ENCODE results near the gene HOXC5.
A peak's percentile ranks its signal among the peaks of the same experiment; 100 is the strongest.

The HOXC5 gene

DNA sequence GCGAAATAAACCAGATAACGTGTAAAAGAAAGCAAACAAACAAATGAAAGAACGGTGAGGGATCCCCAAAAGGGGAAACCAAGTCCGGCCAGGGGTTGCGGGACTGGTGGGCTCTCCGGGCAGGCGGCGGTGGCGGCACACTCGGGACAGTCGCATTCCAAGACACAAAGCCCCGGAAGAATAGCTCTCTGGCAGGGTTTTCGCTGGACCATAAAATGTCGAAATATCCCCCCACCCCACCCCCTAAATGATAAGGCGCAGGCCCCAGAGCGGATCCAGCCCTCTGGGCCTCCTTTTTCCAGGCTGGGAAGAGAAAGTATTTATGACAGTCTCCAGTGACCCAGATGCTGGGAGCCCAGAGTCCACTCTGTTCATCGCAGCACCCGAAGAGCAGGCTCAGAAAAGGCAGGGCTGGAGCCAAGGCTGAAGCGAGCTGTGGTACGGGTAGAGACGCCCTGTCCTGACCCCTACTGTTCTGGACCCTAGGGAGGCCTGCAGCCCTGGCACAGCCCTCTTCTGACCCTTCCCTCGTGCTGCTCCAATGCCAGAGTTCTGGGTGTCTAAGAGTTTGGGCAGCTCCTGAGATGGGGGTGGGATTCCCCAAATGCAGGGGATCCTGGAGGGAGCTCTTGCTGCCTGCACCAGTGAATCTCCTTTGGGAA lies 26.2 kb upstream of the HOXC5 start:
- no peak for DNase-seq (ENCODE audit: low read depth in 2 of 2)

DNA sequence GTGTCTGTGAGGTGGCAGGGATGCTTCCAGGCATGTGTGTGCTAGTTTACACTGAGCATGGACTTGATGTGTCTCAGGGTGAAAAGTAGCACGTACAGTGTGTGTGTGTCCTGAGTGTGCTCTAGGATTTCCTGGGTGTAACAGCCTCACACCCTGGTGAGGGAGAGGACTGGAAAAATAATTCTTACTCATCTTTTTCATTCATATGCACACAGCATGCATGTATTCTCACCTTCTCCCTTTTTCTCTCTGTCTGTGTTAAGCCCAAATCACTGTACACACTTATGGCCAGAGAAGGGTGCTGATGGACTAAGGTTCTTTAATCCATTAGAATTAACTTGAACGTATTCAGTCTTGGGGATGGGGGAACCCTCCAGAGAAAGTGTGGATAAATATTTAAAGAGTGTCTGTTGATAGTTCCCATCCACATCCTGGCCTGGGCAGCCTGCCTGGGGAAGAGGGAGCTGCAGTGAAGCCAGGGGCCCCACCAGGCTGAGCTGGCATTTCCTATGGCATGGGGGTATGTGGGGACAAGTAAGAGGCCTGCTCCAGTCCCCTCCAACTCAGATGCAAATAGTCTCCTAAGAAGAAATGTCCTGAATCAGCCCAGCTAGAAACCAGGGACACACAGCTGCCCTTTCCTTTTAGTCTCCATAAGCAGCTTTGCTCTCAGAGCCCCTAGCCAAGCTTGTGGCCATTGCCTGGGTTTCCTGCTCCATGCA lies 25.2 kb upstream of the HOXC5 start:
- no peak for DNase-seq (ENCODE audit: low read depth in 2 of 2)

DNA sequence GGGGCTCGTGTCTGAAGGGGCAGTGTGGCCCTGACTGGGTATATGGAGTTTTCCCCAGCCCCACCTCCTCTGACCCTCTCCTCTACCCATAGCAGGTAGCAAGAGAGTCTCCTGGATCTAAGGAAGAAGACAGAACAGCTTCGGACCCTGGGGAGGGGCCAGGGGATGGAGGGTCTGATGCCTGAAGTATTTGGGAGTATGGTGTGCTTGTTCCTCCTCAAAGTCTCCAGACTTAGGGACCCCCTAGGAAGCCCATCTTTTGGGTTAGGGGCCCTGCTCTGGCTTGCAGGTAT lies 24.6 kb upstream of the HOXC5 start:
- no peak for DNase-seq (ENCODE audit: low read depth in 2 of 2)

DNA sequence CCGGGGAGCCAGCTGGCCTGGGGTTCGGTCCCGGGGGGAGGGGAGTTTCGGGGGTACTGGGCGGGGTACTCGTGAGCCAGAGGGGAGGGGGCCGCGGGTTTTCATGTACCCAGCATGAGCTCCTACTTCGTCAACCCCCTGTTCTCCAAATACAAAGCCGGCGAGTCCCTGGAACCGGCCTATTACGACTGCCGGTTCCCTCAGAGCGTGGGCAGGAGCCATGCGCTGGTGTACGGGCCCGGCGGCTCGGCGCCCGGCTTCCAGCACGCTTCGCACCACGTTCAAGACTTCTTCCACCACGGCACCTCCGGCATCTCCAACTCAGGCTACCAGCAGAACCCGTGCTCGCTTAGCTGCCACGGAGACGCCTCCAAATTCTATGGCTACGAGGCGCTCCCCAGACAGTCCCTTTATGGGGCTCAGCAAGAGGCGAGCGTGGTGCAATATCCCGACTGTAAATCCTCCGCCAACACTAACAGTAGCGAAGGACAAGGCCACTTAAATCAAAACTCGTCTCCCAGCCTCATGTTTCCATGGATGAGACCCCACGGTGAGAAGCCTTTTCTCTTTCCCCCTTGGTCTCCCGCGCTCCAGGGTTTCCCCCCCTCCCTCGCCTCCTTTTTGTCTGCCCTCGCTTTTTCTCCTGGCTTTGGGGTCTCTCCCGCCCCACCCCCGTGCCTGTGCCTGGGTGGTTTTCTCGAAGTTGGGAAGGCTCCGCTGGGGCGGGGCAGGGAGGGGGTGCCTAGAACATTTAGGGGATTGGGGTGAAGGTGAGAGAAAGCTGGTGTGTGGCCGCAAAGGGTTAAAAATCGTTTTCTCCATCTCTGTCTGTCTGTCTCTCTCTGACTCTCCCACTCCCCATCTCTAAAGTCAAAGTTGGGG lies 23.4 kb upstream of the HOXC5 start:
- no peak for DNase-seq (ENCODE audit: low read depth in 2 of 2)

DNA sequence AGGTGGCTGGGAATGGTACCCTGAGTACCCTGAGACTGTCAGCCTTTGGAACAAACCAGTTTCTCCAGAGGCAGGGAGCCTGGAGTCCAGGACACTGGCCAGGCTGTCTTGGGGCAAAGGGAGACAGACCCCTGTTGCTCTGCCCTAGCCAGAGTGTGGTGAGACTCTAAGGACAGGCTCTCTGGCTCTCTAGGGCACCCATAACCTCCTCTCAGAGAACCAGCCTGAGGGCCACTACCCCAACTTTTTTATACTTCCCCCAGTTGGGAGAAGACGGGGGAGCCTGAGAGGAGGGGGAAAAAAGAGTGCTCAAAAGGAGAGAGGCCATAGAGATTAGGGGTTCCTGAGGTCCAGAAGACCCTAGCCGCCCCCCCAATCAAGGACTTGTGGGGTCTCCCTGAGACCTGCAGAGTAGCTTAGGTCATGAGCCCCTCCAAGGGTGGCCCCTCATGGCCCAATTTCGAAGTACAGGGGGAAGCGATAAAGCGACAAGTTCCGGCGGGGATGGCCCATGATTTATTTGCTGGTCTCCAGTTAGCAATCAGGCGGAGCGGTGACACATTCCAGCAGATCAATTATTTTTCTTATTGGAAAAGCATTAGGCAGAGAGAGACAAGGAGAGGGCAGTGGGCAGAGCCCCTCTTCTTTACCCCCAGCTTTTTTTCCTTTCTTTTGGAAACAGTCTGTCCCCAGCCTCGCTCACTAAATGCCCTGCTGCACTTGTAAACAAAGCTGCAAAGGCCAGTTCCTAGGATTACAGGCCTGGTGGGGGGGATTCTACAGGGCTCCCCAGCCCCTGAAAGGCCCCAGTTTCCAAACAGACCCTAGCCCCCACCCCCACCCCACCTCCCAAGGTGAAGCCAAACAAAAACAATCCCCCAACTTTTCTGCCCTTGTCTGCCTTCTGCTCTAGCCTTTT lies 22.5 kb upstream of the HOXC5 start:
- DNase-seq (ENCODE audit: low read depth in 2 of 2), result no peak

DNA sequence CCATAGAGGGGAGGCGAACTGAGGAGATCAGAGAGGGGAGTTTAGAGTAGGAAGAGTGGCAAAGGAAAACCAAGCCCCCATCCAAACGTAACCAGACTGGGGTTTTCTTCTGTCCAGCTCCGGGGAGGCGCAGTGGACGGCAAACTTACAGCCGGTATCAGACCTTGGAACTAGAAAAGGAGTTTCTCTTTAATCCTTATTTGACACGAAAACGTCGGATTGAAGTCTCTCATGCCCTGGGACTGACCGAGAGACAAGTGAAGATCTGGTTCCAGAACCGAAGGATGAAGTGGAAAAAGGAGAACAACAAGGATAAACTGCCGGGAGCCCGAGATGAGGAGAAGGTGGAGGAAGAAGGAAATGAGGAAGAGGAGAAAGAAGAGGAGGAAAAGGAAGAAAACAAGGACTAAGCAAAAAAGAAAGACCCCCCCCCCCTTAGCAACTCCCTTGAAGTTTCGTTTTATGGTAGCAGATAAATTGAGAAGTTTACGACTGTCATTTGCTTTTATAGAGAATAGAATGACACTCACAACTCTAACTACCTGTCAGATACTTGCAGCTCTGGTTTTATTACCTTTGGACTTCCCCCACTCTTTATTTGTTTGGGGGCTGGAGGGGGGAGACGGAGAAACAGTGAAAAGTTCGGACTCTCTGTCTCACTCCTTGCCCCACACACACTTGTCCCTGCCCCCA lies 21.7 kb upstream of the HOXC5 start:
- no peak for DNase-seq (ENCODE audit: low read depth in 2 of 2)

DNA sequence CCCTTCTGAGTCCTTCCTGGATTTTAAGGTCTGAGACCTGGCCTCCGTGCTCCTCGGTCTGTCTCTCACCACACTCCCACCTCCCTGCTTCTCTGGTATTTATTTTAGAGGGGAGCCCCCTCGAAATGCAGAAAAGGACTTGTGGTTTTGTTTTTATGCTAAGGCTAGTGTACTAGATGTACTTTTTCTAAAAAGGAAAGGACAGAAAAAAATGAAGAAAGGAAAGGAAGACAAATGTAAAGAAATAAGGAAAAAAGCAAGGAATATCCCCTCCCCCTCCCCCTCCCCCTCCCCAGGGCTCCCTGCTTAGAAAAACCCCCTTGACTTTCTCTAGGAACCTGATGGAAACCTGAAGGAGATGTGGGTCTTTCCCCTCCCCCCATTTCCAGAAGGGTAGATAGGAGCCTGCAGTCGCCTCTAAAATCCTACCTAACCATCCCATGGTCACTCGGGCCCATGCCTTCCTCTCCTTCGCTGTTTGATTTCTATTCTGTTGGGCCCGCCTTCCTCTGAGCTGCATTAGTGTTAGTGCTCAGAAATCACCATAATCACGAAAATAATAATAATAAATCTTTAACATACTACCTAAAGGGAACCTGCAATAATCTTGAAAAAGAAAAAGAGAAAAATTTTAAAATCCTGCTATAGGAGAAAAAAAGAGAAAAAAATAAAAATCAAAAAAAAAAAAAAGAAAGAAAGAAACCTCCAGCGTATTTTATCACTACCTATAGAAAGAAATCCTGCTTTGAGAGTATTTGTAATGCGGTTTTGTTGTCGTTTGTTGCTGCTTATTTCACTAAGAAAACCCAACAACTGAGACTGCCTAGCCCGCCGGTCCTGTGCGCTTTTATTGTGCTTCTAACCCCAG lies 21.0 kb upstream of the HOXC5 start:
- no peak for DNase-seq (ENCODE audit: low read depth in 2 of 2)

DNA sequence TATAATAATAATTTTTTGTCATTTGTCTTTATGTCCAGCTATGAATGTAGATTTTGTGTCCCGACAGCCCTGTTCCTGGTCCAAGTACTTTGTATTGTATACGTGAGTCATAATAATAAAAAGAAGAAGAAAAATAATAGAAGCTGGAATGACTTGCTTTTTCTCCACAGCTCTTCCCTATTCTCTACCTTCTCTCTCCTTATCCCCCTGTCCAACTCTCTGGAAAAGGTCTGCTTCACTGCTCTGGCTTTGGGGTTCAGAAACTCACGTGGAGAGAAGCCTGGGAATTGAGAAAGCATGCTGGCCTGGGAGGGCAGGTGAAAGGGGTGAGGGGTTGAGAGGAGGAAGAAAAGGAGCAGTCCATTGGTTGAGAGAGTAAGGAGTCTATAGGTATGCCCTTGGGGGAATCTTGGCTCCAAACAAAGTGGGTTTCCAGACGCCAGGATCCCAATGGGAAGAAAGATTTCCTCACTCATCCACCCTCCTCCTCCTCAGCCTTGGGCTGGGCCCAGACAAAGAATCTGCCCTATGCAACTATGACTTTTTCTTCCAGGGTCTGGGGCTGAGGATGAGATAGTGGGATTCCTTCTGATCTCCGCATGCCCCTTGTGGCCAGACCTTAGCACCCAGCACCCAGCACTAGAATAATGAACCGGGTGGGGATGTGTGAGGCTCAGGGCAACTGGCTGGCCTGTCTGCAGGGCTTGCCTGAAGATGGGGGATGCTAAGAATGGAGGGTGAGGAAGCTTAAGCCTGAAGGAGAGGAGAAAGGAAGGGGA lies 20.0 kb upstream of the HOXC5 start:
- DNase-seq (ENCODE audit: low read depth in 2 of 2), result no peak

DNA sequence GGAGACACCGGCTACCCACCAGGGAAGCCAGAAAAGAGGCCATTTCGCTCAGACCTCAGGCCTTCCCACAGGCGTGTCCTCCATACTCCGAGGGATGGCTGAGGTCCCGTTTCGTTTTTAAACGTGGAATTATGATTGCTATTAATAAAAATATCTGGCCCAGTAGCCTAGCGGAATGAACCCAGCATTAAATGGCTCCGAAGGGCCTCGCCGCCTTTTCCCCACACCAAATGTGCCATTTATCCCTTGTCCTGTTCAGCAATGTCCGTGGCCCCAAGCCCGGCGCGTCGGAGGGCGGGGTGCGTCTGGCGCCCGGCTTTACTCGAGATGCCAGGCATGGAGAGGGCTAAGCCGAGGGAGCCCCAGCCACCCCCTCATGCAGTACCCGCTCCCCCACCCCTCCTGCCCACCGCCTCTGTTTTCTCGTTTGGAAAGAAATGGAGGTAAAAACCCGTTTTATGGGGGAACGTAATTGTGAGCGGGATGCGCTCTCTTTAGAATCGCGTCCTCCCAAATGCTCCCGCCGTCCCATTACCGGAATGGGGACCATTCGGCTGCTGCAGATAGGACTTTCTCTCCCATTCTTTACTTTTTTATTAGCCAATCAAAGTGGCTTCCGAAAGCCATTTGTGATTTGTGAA lies 18.4 kb upstream of the HOXC5 start:
- DNase-seq (ENCODE audit: low read depth in 2 of 2), result no peak

DNA sequence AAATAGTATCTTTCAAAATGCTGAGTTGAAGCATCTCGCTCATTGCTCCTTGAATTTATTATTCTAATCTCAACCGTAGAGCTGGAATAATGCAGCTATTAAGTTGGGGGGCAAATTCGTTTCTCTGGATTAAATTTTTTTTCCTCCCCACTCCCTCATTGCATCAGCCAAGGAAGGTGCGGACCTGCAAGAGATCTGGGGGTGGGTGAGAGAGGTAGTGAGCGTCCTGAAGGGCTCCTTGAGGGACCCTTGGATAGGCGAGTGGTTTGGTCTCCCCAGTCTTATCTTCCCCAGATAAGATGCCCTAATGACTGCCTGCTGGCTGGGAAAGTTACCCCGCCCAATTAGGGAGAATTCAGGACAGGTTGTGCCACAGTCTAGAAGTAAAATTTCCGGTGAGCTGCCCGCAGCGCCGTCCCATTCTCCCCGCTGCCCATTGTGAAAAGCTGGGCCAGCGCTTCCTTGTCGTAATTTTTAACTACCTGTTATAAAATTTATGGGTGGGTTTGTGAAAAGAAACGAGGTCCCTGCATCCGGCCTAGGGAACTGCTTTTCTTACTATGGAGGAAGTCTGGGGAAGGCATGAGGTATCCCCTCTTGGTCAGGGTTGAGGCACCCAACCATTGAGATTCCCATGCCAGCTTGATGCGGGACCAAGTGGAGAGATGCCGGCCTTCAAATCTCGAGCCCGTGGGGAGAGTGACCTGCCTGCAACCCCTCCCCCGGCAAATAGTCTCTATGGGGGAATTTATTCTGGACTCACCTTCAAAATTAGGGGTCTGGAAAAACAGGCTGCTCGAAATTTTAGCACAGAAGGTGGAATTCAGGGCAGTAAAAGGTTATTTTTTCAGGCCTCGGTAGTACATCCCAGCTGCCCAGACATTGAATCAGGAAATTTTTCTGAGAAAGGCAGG lies 17.6 kb upstream of the HOXC5 start:
- DNase-seq (ENCODE audit: low read depth in 2 of 2), result no peak

DNA sequence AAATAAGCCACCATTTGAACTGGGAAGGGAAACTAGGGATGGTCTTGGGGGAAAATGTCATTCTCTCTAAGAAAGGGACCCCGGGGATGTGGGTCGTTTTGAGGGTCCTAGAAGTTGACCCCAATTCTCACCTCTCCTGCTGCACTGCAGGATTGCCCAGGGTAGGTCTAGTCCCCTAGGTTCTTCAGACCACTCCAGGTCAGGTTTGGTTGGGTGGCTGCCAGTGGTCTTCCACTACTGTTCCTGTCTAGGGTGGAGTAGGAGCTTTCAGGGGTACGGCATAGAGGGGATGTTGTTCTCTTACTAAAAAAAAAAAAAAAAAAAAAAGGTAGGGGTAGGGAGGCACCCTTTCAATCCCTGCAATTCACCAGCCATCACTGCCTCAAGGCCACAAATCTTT lies 16.8 kb upstream of the HOXC5 start:
- no peak for DNase-seq (ENCODE audit: low read depth in 2 of 2)

DNA sequence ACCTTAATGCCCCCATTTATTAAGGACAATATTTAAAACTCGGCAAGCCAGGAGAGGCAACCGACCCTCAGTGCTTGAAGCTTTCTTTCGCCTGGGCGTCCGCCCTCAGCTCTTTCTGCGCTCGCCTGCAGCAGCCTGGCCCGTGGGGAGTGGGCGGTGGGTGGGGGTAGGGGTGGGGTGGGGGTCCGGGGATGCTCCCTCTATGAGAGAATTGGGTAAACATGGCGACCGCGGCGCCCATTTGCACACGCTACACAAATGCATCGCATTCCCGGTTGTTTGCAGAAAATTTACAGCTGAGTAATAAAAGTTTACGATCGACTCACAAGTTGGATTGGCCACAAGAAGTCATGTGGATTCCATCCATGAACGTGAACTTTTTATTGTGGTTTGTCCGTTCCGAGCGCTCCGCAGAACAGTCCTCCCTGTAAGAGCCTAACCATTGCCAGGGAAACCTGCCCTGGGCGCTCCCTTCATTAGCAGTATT lies 16.3 kb upstream of the HOXC5 start:
- no peak for DNase-seq (ENCODE audit: low read depth in 2 of 2)

DNA sequence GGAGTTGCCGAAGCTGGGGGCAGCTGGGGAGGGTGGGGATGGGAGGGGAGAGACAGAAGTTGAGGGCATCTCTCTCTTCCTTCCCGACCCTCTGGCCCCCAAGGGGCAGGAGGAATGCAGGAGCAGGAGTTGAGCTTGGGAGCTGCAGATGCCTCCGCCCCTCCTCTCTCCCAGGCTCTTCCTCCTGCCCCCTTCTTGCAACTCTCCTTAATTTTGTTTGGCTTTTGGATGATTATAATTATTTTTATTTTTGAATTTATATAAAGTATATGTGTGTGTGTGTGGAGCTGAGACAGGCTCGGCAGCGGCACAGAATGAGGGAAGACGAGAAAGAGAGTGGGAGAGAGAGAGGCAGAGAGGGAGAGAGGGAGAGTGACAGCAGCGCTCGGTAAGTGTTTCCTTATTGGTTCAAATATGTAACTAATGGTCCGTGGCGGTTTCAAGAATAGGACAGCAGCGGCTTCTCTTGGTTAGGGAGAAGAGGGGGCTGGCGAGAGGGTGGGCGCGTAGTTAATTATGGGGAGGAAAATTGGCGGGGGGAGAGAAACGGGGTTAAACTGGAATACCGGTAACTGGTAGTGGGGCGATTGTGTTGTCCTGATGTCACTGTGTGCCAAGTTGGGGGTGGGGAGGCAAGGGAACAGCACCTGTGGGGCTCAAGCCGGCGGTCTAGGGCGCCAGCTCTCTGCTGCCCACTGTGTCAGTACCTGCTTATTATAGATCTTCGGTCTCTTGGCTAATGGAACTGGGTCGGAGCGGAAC lies 15.6 kb upstream of the HOXC5 start:
- DNase-seq (ENCODE audit: low read depth in 2 of 2), result no peak

DNA sequence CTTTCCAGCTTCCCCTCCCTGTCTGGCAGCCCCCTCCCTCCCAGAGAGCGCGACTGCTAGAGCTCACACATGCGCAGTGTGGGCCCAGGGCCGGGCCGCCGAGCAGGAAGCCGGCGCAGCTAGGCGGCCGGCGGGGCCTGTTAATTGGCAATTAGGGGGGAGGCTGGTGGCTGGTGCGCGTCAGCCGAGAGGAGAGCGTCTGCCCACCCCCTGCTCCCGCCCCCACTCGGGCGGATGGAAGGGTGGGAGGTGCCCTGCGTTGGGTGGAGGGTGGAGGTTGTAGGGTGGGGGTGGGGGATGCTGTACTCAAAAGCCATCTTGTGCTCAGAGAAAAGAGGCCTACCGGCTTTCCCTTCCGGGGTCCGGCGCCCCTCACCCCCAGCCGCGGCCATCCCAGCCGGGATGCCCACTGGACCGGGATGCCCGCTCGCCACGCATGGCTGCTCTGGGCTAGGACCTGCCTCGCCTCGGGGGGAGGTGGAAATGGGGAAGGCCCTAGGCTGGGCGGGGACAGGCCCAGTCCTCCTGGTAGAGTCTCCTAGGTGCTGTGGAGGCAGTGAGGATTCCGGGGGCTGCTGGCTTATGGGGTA lies 14.9 kb upstream of the HOXC5 start:
- peak; percentile 56 to 76 for DNase-seq (ENCODE audit: low read depth in 2 of 2)

DNA sequence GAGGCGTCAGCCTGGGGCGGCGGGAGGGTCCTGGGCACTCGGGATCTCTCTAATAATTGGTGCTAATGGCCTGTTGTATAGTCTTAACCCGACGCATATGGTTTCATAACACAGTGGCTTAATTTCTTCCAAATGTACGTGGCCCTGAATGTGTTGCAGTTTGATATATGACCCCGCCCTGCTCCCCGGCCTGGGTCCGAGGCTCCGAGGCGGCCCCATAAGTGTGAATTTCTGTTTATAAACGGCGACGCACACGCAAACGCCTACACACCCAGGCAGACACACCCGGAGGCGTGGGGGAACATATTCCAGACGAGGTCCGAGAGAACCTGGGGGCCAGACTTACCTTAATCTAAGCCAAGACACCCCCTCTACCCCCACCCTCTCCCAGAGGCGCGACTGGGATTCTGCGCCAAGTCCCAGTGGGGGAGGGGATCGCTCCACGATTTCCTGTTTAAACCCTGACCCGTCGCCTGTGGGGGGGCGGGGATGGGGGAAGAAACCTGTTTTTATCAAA lies 14.3 kb upstream of the HOXC5 start:
- DNase-seq (ENCODE audit: low read depth in 2 of 2), result no peak

DNA sequence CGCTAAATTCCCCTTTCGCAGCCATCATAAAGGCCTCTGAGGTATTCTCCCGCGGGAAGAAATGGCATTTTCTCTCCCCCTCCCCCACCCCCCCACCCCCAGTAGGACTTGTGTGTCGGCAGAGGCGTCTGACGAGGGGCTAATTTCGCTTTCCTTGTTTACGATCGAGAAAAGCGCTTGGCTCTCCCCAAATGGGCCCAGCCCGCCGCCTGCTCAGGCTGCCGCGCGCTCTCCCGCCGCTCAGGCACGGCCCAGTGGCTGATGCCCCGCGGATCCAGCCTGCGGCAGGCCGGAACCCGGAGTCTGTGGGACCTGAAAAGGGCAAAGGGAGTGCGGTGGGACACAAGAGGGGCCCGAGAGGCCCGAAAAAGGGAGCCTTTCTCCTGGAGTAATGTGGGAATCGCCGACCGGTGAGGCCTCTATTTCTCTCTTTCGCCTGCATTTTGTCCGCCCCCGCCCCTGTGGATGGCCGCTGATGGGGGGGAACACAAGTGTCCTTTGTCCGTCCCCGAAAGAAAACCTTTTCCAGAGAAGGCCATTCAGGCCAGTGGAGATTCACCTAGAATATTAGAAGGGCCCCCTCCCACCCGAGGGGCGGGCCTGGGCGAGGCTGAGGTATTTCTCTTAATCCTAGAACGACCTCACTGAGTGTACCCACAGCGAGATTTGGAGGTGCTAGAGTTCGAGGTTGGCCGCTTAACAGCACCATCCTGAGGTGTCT lies 13.6 kb upstream of the HOXC5 start:
- no peak for DNase-seq (ENCODE audit: low read depth in 2 of 2)
